HFFc6 (cell line): Measurements from ENCODE around the gene GALNT17. TPM values are rescaled to one million over a fixed set of nuclear protein-coding genes. Genes with fewer than 3 reads are reported as not detected.

Source experiments
- DNase-seq: peaks from one replicate; pipeline ENCODE4 v3.0.0-alpha.2; 2018
- H3K27ac Mint-ChIP-seq: 2 replicates; pipeline ENCODE4 v1.8.0; 2020; ENCODE audit warnings: mild to moderate bottlenecking, mixed read lengths
- H3K27me3 Mint-ChIP-seq: 2 replicates; pipeline ENCODE4 v1.8.0; 2021; ENCODE audit warnings: mild to moderate bottlenecking, moderate library complexity, mixed read lengths; ENCODE audit not compliant: insufficient read depth
- H3K36me3 Mint-ChIP-seq: 2 replicates; pipeline ENCODE4 v1.8.0; 2021; ENCODE audit warnings: low read depth, mixed read lengths
- H3K4me1 Mint-ChIP-seq: 2 replicates; pipeline ENCODE4 v1.8.0; 2020; ENCODE audit warnings: low read depth, mixed read lengths
- H3K4me3 Mint-ChIP-seq: 2 replicates; pipeline ENCODE4 v1.8.0; 2020; ENCODE audit warnings: mild to moderate bottlenecking, moderate library complexity, mixed read lengths
- H3K9me3 Mint-ChIP-seq: 2 replicates; pipeline ENCODE4 v1.8.0; 2020; ENCODE audit warnings: mild to moderate bottlenecking, mixed read lengths
- total RNA-seq, 6 experiments: library from RNA; stranded (reverse); fragmentation: NEBNext Ultra II Directional; extraction: Animal tissue kit (Norgen Biotek cat#: 25700); gene quantifications; 2 replicates in 1 of 6; 3 replicates in 5 of 6; pipeline ENCODE4 v1.2.3, GENCODE V29; 2021
- TF ChIP-seq, protein P1 (sequence below): fragments of 200-600 bp; sonication (generic); IDR thresholded peaks from 2 replicates; pipeline ENCODE4 v1.5.0; 2021; ENCODE audit warnings: antibody characterized with exemption, mild to moderate bottlenecking

The GALNT17 gene
- total RNA-seq, 6 experiments from 2014 or later: not detected

DNA sequence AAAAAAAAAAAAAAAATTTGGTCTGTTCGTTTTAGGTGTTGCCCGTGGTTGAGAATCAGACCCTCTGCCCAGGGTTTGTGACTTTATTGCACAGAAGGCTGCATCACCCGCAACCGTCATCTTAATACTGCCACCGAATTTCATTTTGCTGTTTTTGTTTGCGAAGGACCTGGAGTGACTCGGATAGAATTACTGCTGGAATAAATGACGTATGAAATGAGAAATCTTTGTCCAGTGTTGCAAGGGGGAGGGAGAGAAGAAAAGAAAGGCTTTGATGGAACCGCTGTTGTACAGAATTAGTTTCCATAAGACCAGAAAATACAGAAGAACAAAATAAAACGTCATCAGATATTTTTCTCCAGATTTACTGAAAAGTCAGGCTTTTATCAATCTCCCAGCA, 103.3 kb downstream of the GALNT17 start:
- Mint-ChIP-seq H3K27ac (no peak overlapping the region), H3K27me3 (no peaks in the 10 kb centered on the region; the same call in 1 of the 2 replicates), H3K4me3 (no peak overlapping the region), H3K36me3 (peaks cover 4% of the 10 kb centered on the region; the same call in 1 of the 2 replicates), H3K4me1 (no peaks in the 10 kb centered on the region), H3K9me3 (peaks cover 57% of the 10 kb centered on the region)
- TF ChIP-seq, protein P1, sequence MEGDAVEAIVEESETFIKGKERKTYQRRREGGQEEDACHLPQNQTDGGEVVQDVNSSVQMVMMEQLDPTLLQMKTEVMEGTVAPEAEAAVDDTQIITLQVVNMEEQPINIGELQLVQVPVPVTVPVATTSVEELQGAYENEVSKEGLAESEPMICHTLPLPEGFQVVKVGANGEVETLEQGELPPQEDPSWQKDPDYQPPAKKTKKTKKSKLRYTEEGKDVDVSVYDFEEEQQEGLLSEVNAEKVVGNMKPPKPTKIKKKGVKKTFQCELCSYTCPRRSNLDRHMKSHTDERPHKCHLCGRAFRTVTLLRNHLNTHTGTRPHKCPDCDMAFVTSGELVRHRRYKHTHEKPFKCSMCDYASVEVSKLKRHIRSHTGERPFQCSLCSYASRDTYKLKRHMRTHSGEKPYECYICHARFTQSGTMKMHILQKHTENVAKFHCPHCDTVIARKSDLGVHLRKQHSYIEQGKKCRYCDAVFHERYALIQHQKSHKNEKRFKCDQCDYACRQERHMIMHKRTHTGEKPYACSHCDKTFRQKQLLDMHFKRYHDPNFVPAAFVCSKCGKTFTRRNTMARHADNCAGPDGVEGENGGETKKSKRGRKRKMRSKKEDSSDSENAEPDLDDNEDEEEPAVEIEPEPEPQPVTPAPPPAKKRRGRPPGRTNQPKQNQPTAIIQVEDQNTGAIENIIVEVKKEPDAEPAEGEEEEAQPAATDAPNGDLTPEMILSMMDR: no peak
- DNase-seq: no peak

DNA sequence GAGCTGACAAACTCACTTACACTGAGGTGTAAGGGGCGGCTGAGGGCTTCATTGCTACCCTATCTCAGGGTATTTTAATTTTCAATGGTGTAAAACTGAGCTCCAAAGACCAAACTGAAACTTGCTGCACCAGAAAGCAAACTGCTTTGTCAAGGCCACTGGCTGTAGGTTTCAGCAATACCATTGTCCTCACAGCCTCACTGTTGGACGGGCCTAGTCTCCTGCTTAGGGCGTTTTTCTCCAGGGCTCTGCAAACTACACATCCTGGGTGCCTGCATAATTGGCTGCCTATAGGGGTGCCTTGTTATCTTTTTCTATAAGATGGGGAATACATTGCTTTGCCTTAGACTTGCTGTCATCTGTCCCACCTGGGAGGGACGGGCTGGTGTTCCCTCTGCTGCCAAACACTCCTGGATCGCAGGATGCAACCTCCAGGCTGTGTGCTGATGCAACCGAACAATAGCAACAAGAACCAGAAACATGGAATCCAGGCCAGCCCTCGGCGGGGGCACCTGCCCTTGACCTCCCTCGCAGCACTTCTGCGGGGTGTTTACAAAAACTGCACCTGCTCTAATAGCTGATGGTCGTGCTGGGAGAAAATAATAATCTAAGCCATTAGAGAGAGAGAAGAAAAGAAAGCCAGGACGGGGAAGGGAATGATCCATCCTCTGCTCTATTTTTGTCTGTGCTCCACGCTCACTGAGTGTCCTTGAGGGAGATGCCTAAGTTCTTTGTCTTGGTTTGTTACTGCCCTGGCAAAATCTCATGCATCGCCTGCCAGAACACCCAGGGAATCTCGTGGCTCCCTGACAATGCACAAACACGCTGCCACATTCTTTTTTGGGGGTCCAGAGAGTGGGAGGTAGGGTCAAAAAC, 104.5 kb downstream of the GALNT17 start:
- TF ChIP-seq, protein P1: no peak
- Mint-ChIP-seq H3K36me3 (peaks cover 4% of the 10 kb centered on the region; the same call in 1 of the 2 replicates), H3K27me3 (no peaks in the 10 kb centered on the region; the same call in 1 of the 2 replicates), H3K4me3 (no peak overlapping the region), H3K4me1 (no peaks in the 10 kb centered on the region), H3K27ac (no peak overlapping the region), H3K9me3 (peaks cover 61% of the 10 kb centered on the region)
- no peak for DNase-seq

DNA sequence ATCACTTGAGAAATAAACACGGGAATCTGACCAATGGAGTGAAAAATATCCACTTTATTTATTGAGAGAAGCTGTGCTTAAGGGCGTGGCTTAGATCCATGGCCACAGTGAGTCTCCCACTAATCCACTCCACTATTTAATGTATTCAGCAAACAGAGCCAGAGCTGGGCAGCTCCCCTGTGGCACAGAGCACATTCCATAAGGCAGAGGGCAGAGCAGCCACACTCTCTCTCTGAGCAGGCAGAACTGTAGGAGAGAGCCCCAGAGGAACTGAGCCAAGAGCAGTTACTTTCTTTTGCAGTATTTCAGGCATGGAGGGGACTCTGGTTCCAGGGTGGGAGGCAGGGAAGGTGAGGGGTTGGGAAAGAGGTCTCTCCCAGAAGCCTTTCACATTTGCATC, 106.0 kb downstream of the GALNT17 start:
- Mint-ChIP-seq H3K4me1 (no peaks in the 10 kb centered on the region), H3K27me3 (no peaks in the 10 kb centered on the region; the same call in 1 of the 2 replicates), H3K4me3 (no peak overlapping the region), H3K36me3 (peaks cover 4% of the 10 kb centered on the region; the same call in 1 of the 2 replicates), H3K9me3 (peaks cover 60% of the 10 kb centered on the region), H3K27ac (no peak overlapping the region)
- TF ChIP-seq, protein P1: no peak
- no peak for DNase-seq

DNA sequence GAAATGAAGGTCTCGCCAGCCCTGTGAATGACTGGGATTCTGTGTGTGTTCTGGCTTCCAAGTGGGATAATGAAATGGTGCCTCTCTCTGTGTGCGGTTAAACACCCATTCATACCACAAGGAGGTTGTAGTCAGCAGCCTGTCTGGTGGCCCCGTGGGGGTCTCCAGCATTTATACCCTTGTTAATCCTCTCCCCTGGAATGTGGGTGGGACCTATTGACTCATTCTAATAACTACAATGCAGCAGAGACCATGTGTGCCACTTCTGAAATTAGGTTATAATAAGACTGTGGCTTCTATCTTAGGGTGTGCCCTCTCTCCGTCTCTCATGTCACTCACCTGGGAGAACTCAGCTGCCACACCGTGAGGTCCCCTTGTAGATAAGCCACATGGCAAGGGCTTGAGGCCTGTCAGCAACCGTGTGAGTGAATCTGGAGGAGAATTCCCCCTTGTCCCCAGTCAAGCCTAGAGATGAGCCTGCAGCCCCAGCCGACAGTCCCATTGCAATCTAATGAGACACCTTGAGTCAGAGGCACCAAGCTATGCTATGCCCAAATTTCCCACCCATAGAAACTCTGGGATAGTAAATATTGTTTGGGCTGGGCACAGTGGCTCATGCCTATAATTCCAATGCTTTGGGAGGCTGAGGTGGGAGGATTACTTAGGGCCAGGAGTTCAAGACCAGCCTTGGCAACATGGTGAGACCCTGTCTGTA, 106.8 kb downstream of the GALNT17 start:
- Mint-ChIP-seq H3K4me3 (no peak overlapping the region), H3K27ac (no peak overlapping the region), H3K27me3 (no peaks in the 10 kb centered on the region; the same call in 1 of the 2 replicates), H3K4me1 (no peaks in the 10 kb centered on the region), H3K9me3 (peaks cover 61% of the 10 kb centered on the region), H3K36me3 (peaks cover 7% of the 10 kb centered on the region)
- no peak for DNase-seq
- TF ChIP-seq, protein P1: no peak

DNA sequence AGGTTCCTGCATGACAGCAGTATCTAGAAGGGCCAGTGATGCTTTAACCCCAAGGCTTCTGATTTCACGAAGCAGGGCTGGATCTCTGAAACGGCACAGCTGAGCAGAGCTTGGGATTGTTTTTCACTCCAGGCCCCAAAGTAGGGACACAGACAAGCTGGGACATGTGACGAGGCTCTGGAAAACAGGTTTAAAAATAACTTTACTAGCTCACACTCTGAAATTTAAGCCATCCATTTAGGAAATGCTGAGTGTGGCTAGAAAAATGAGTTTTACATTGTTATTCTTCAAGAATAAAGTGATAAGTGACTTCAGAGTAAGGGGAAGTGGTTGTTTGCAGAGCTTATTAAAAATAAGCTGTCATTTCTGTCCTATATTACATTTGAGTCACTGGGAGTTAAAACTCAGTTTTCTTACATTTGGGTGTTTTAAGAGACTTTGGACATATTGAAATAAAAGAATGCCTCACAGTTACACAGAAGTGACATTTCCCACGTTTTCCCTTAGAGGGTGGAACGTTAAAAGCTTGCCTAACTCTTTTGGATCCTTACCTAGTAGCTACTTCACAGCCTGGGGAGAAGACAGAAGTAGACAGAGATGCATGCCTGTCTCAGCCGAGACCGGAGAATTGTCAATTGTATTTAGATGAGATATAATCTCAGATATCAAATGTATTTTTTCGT, 107.8 kb downstream of the GALNT17 start:
- Mint-ChIP-seq H3K4me3 (no peak overlapping the region), H3K27me3 (no peaks in the 10 kb centered on the region; the same call in 1 of the 2 replicates), H3K4me1 (no peaks in the 10 kb centered on the region), H3K27ac (no peak overlapping the region), H3K9me3 (peaks cover 68% of the 10 kb centered on the region), H3K36me3 (peaks cover 9% of the 10 kb centered on the region)
- DNase-seq: no peak
- TF ChIP-seq, protein P1: no peak
